Activated CD8-positive, alpha-beta memory T cell treated with anti-CD3 and anti-CD28 coated beads for 24 hours (primary cell): ENCODE results near the gene ATOSB.

Source experiments
- DNase-seq: peaks from one replicate; pipeline ENCODE4 v3.0.0-alpha.2; 2020

ATOSB gene

DNA sequence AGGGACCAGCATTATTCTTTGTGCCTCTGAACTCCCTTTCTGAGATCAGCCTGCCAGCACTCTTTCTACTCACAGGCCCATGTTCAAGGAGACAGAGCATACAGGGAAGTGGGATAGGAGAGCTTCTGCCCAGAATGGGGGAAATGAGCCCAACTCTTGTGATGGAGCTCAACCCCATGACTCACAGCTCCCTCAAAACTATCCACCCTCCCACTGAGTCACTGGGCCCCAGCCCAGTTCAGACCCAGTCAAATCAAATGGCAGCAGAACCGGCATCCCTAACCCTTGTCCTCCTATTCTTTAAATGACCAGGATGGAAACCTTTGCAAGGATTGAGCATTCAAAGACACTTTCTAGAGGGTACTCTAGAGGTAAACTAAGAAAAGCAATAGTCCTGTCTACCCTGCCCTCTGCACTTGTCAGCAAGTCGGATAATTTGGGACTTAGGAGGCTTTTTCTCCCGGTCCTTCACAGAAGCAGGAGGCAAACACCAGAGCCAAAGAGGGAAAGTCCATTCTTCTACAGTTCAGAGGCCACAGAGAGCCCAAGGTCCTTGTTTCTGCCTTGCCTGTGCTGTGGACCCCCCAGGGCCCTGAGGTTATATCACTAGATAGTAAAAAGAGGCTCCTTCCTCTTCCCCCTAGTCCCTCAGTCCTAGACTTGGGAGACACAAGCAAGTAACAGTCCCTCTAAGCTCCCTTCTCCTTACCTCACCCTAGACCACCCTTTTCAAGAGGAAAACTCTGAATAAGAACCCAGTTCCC lies 3.2 kb downstream of the ATOSB start:
- DNase-seq: peak; percentile 52

- peak; percentile 96 for DNase-seq
Measured at GRCh38 chr9:35111001-35111933, 4.4 kb downstream of the ATOSB start.

GRCh38 chr9:35110327-35110761 lies 5.3 kb downstream of the ATOSB start:
- peak; percentile 52 for DNase-seq

DNA sequence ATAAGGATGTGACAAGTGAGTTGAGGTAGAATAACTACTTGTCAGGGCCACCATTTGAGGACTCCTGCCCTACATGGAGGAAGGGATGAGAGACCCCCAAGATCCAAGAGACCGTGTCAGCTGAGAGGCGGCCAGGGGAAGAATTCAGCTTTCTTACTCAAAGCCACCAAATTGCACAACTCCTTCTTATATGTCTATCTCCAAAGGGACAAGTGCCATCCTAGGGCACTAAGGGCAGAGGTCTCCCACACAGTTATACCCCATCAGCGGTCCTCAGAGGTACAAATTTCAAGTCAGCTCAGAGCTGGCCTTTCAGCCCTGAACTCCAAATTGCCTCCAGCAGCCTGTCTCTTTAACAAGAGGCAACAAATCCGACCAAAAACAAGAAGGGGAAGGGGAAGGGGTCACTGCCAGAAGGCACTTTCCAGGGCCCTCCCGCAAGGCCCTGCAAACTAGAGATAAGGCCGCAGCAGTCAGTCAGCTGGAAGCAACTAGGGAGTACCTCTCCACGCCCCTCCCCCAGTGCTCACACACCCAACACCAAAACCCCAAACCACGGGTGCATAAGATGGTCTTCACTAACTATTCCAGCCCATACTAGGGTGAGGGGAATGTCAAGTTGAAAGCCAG lies 6.6 kb downstream of the ATOSB start:
- peak; percentile 52 for DNase-seq

- no peak for DNase-seq
Measured at GRCh38 chr9:35108461-35108860, 7.2 kb downstream of the ATOSB start.

- DNase-seq: peak; percentile 51
Measured at GRCh38 chr9:35107297-35108290, 8.1 kb downstream of the ATOSB start.

- peak; percentile 42 for DNase-seq
Measured at GRCh38 chr9:35106343-35106730, 9.3 kb downstream of the ATOSB start.

- no peak for DNase-seq
Measured at GRCh38 chr9:35105571-35106342, 9.9 kb downstream of the ATOSB start.

GRCh38 chr9:35105126-35105525 lies 10.5 kb downstream of the ATOSB start:
- no peak for DNase-seq

GRCh38 chr9:35104586-35104985 lies 11.1 kb downstream of the ATOSB start:
- DNase-seq: no peak

DNA sequence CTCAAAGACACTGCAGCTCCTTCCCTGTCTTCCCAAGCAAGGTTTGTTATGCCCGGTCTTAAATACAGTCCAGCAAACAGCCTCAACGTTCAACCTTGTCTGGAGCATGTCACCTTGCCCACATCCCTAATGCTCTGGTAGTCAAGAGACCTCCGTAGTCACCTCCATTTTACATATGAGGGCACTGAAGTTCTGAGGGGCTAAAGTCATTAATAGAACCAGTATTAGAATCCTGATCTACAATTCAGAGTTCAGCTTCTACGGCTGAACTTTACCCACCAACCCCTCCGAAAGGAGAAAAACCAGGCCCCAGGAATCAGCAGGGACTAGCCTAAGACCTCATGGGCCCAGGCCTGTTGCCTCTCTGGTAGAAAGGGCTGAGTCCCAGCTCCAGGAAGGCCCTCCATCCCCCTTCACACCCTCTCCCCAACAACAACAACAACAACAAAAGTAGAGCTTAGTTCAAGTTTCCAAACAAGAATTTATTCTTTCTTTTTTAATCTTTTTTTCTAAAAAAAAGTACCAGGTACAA lies 11.9 kb downstream of the ATOSB start:
- DNase-seq: no peak

- peak; percentile 92 for DNase-seq
Measured at GRCh38 chr9:35102769-35103659, 12.6 kb downstream of the ATOSB start, which contains the start of gene STOML2. Gene STOML2 (minus strand): TSS chr9:35103131. CDS start chr9:35103094, 37 bp downstream.

DNA sequence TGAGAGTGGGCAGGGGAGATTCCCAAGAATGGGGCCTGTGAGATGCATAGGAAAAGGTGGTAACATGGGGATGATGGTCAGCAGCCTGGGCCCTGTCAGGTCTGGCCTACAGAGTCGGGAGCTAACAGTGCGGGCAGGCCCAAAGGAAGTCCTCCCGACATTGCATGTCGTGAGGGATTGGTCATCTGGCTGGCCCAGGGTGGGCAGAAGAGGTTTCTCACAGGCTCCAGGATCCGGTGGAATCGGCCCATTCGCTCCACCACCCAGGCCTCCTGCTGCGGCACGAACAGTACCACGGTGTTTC lies 13.2 kb downstream of the ATOSB start:
- DNase-seq: no peak

- no peak for DNase-seq
Measured at GRCh38 chr9:35097573-35097972, 18.1 kb downstream of the ATOSB start.

DNA sequence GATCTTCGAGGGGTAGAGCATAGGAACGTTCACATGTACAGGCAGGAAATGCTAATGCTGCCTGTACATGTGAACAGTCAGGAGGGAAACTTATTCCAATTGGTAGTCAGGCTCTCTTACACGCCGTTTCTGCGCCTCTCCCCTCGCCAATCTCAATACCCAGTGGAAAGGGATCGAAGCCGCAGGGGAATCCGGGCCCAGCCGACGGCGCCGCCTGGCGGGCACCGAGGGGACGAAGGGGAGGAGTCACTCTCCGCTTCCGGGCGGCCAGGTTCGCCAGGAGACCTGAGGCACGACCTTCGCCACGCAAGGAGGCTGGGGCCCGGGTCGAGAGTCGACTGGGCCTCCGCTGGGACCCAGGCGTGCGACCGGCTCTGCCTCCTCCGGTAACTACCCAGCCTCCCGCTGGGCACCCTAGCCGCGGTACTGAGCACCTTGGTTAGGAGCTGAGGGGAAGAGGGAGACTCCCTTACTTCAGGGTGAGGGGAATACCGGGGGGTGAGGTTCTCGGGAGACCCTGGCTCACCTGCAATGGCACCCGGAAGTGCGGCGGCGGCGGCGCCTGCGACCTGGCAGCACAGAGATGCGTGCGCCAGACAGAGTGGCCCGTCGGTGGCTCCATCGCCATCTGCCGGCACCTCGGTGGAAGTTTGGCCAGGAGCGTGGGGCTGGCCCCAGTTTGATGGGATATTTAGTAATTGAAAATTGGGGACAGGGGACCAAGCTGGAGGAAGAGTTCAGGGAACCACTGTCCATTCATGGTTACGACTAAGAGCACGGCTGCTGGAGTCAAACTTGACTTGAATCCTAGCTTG lies 19.4 kb downstream of the ATOSB start, which contains the start of gene PIGO:
PIGO (minus strand) TSS at position 557 of the 815 bp plus-strand sequence. CDS start 1,026 bp downstream, outside the sequence.
- DNase-seq: peak; percentile 95

GRCh38 chr9:35091536-35091935 lies 24.1 kb downstream of the ATOSB start:
- no peak for DNase-seq

GRCh38 chr9:35089434-35089833 lies 26.2 kb downstream of the ATOSB start:
- no peak for DNase-seq

DNA sequence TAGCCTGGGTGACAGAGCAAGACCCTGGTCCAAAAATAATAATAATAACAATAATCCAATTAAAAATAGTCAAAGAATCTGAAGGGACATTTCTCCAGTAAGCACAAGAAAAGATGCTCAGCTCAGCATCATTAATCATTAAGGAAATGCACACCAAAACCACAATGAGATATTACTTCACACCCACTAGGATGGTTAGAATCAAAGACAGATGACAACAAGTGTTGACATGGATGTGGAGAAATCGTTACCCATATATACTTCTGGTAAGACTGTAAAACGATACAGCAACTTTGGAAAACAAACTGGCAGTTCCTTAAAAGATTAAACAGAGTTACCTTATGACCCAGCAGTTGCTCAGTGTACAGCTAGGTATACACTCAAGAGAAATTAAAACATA lies 30.6 kb downstream of the ATOSB start:
- DNase-seq: no peak
